Keratinocyte (primary cell): Measurements from ENCODE around the gene ST8SIA6. TPM values are rescaled to one million over a fixed set of nuclear protein-coding genes. Genes with fewer than 3 reads are reported as not detected.

Experiments used
- DNase-seq: peaks from one replicate; pipeline ENCODE4 v3.0.0-alpha.2; 2011; ENCODE audit warnings: low read depth, missing footprints, low spot score
- FAIRE-seq: peaks from 2 replicates; lab custom pipeline; 2011; peaks lifted over from hg19 to GRCh38; lab: Jason Lieb, UNC
- H2AFZ ChIP-seq: 2 replicates; pipeline ENCODE4 v1.6.0; 2012; ENCODE audit warnings: low read length, control low read depth, inconsistent platforms; ENCODE audit not compliant: control insufficient read depth
- H3K27ac ChIP-seq: 2 replicates; pipeline ENCODE4 v1.5.1; 2011; ENCODE audit warnings: low read length; ENCODE audit not compliant: control insufficient read depth, insufficient read depth
- H3K27me3 ChIP-seq: 3 replicates; pipeline ENCODE4 v1.6.0; 2011; ENCODE audit warnings: low read length; ENCODE audit not compliant: control insufficient read depth, insufficient read depth; ENCODE audit errors: extremely low read depth
- H3K36me3 ChIP-seq, 2 experiments: 2 replicates in 1 of 2; 3 replicates in 1 of 2; pipeline ENCODE4 v1.5.1; 2011; ENCODE audit warnings: low read length in 2 of 2, mild to moderate bottlenecking in 1 of 2; ENCODE audit not compliant: control insufficient read depth in 2 of 2, insufficient read depth in 2 of 2; ENCODE audit errors: extremely low read depth in 1 of 2
- H3K4me1 ChIP-seq: 3 replicates; pipeline ENCODE4 v1.5.1; 2011; ENCODE audit warnings: low read length; ENCODE audit not compliant: control insufficient read depth, insufficient read depth; ENCODE audit errors: extremely low read depth
- H3K4me2 ChIP-seq: 3 replicates; pipeline ENCODE4 v1.6.0; 2011; ENCODE audit warnings: low read depth, low read length; ENCODE audit not compliant: control insufficient read depth, insufficient read depth; ENCODE audit errors: extremely low read depth
- H3K4me3 ChIP-seq, 3 experiments: fragments of 200-600 bp in 1 of 3; sonication (generic) in 1 of 3; 2 replicates in 2 of 3; 3 replicates in 1 of 3; pipeline ENCODE4 v1.5.1; 2011 to 2016; ENCODE audit warnings: low read length in 3 of 3, mild to moderate bottlenecking in 3 of 3, control low read depth in 2 of 3, inconsistent platforms in 1 of 3, low read depth in 1 of 3, mixed read lengths in 1 of 3, mixed run types in 1 of 3, moderate library complexity in 1 of 3; ENCODE audit not compliant: control insufficient read depth in 2 of 3, insufficient read depth in 2 of 3; ENCODE audit errors: extremely low read depth in 1 of 3
- H3K79me2 ChIP-seq: 2 replicates; pipeline ENCODE4 v1.6.0; 2012; ENCODE audit warnings: low read length; ENCODE audit not compliant: control insufficient read depth, insufficient read depth
- H3K9ac ChIP-seq: 3 replicates; pipeline ENCODE4 v1.6.0; 2011; ENCODE audit warnings: low read length; ENCODE audit not compliant: control insufficient read depth, insufficient read depth; ENCODE audit errors: extremely low read depth
- H3K9me1 ChIP-seq: 3 replicates; pipeline ENCODE4 v1.6.0; 2011; ENCODE audit warnings: low read length; ENCODE audit not compliant: control insufficient read depth, insufficient read depth; ENCODE audit errors: extremely low read depth
- H3K9me3 ChIP-seq: 2 replicates; pipeline ENCODE4 v1.5.1; 2012; ENCODE audit warnings: low read depth, low read length; ENCODE audit not compliant: control insufficient read depth
- H4K20me1 ChIP-seq: 3 replicates; pipeline ENCODE4 v1.6.0; 2011; ENCODE audit warnings: low read length; ENCODE audit not compliant: control insufficient read depth, insufficient read depth; ENCODE audit errors: extremely low read depth
- CTCF ChIP-seq, 3 experiments: IDR thresholded peaks in 1 of 3; conservative IDR thresholded peaks in 1 of 3; optimal IDR thresholded peaks in 1 of 3; 2 replicates in 2 of 3; 3 replicates in 1 of 3; pipeline versions ENCODE3 to v1.5.1; 2011; ENCODE audit warnings: low read length in 3 of 3, mild to moderate bottlenecking in 3 of 3, moderate library complexity in 2 of 3, control low read depth in 1 of 3, inconsistent platforms in 1 of 3; ENCODE audit not compliant: insufficient read depth in 2 of 3; ENCODE audit errors: extremely low read depth in 1 of 3
- EZH2 ChIP-seq: IDR thresholded peaks from one replicate; pipeline ENCODE4 v1.6.1; 2012; ENCODE audit warnings: inconsistent platforms, mild to moderate bottlenecking, low read length, moderate library complexity
- dilution Hi-C: fragments of 300-500 bp; cut with MboI; formaldehyde crosslinking; loops from one replicate; pipeline ENCODE4 v1.7.0; 2020; ENCODE audit warnings: low sequenced_read_pairs; ENCODE audit not compliant: extremely low pct_ligation_motif_present
- polyA plus RNA-seq, 5 experiments: library from polyadenylated mRNA; depleted of rRNA in 3 of 5; stranded (reverse) in 3 of 5; stranded (forward) in 1 of 5; unstranded in 1 of 5; fragments of >200 nt; gene quantifications; 1 replicate in 1 of 5; 2 replicates in 3 of 5; 3 replicates in 1 of 5; pipeline versions ENCODE4 v1.2.1 to v1.2.3, GENCODE V29; 2011 to 2012; ENCODE audit warnings: missing spikeins in 2 of 5, low read depth in 1 of 5, low replicate concordance in 1 of 5

Gene ST8SIA6
- polyA plus RNA-seq, 1 donor (not counting 4 experiments of a cell fraction or from before 2014, with no cell fraction given), result not detected

DNA sequence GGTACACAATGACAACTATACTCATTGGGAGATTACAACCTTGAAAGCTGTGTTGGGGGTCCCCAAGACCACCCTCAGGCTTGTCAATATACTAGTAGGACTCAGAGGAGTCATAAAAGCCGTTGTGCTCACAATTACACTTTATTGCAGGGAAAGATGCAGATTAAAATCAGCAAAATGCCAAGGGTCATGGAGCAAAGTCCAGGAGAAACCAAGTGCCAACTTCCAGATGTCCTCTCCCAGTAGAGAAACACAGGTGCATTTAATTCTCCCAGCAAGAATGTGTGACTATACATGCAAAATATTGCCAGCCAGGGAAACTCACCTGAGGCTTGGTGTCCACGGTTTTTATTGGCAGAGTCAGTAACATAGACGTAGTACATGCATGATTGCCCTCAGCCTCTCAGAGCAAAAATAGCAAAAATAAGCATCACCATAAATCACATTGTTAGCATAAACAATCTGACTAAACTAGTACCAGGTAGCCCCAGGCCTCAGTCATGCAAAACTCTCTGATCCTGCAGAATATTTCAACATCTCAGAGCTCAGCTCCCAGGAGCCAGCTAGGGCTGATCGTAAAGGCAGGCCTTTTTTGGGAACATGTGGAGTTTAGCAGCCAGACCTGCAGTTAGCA is 175.7 kb downstream of the ST8SIA6 start:
- Histone ChIP-seq H3K27ac (no peak overlapping the region), H3K27me3 (no peaks in the 10 kb centered on the region), H3K4me2 (no peak overlapping the region), H3K79me2 (no peaks in the 10 kb centered on the region), H3K9ac (no peak overlapping the region), H4K20me1 (no peaks in the 10 kb centered on the region), H2AFZ (no peak overlapping the region), H3K4me1 (peaks cover under 1% of the 10 kb centered on the region), H3K9me1 (no peaks in the 10 kb centered on the region), H3K36me3 (no peaks in the 10 kb centered on the region), H3K9me3 (peaks cover 9% of the 10 kb centered on the region), H3K4me3 (no peak overlapping the region)
- DNase-seq, result no peak
- no peak for FAIRE-seq
- dilution Hi-C loops, result no loop called here
- TF ChIP-seq CTCF (optimal IDR thresholded peaks at IDR 0.05 in 1 of 3, IDR thresholded peaks at IDR 0.05 in 1 of 3, conservative IDR thresholded peaks at IDR 0.05 in 1 of 3; ENCODE audit: extremely low read depth in 1 of 3, insufficient read depth in 2 of 3, low read length in 3 of 3), result no peak
- TF ChIP-seq EZH2, result no peak

GRCh38 chr10:17276756-17277424 is 177.5 kb downstream of the ST8SIA6 start:
- TF ChIP-seq EZH2 (no peak), CTCF (optimal IDR thresholded peaks at IDR 0.05 in 1 of 3, IDR thresholded peaks at IDR 0.05 in 1 of 3, conservative IDR thresholded peaks at IDR 0.05 in 1 of 3; ENCODE audit: extremely low read depth in 1 of 3, insufficient read depth in 2 of 3, low read length in 3 of 3) (no peak)
- no peaks in the 10 kb centered on the region for H3K79me2 ChIP-seq
- DNase-seq, result no peak
- no peak for FAIRE-seq
- no peak overlapping the region for H2AFZ ChIP-seq
- peaks cover 5% of the 10 kb centered on the region for H3K9me3 ChIP-seq
- no peak overlapping the region for H3K9ac ChIP-seq
- no peak overlapping the region for H3K4me3 ChIP-seq
- no peak overlapping the region for H3K4me2 ChIP-seq
- no peaks in the 10 kb centered on the region for H3K27me3 ChIP-seq
- H3K36me3 ChIP-seq, result no peaks in the 10 kb centered on the region
- peaks cover 8% of the 10 kb centered on the region for H3K4me1 ChIP-seq
- no peaks in the 10 kb centered on the region for H4K20me1 ChIP-seq
- H3K9me1 ChIP-seq, result no peaks in the 10 kb centered on the region
- dilution Hi-C loops, result no loop called here
- H3K27ac ChIP-seq, result no peak overlapping the region
